IMR-90 (cell line): ENCODE data around the gene ADGRD1. TPM values are rescaled to one million over a fixed set of nuclear protein-coding genes. Genes with fewer than 3 reads are reported as not detected.

ENCODE experiments used
- ATAC-seq: fragments of 200-7000 bp; cut with Tn5 transposase; 2 replicates; pipeline ENCODE4 v1.9.1; 2020; ENCODE audit warnings: low read depth, mild to moderate bottlenecking, moderate library complexity
- BruUV-seq: library from RNA; stranded (reverse); fragments of 400-500 nt; replicated peaks from 2 replicates; lab custom pipeline; 2021; lab: Mats Ljungman, UMichigan
- CTCF ChIA-PET: fragments of 300-600 bp; formaldehyde crosslinking; extraction: SDS; loops from one replicate; lab custom pipeline; 2021; ENCODE audit warnings: antibody characterized with exemption; lab: Yijun Ruan, JAX
- POLR2A ChIA-PET: fragments of 300-600 bp; sonication (Branson Sonifier 250); formaldehyde crosslinking; loops from one replicate; lab custom pipeline; 2022; ENCODE audit warnings: antibody characterized with exemption; ENCODE audit not compliant: unreplicated experiment; lab: Charles Lee
- DNase-seq: peaks from one replicate; pipeline ENCODE4 v3.0.0; 2013
- H2AFZ ChIP-seq: replicated peaks from 2 replicates; pipeline ENCODE3; 2013; ENCODE audit warnings: low read length, mild to moderate bottlenecking; ENCODE audit not compliant: poor library complexity
- H2AK5ac ChIP-seq: 2 replicates; pipeline ENCODE4 v1.6.1; 2013; ENCODE audit warnings: low read depth, low read length, inconsistent platforms
- H2AK9ac ChIP-seq: replicated peaks from 2 replicates; pipeline ENCODE3; 2013; ENCODE audit warnings: mild to moderate bottlenecking, low read depth, low read length, moderate library complexity; ENCODE audit not compliant: poor library complexity
- H2BK120ac ChIP-seq: 2 replicates; pipeline ENCODE4 v1.6.1; 2013; ENCODE audit warnings: low read depth, low read length, inconsistent platforms
- H2BK15ac ChIP-seq: 3 replicates; pipeline ENCODE4 v1.6.1; 2013; ENCODE audit warnings: low read depth, low read length, inconsistent platforms
- H2BK20ac ChIP-seq: 2 replicates; pipeline ENCODE4 v1.6.1; 2013; ENCODE audit warnings: low read depth, mild to moderate bottlenecking, inconsistent platforms, low read length, moderate library complexity
- H2BK5ac ChIP-seq: 2 replicates; pipeline ENCODE4 v1.6.1; 2013; ENCODE audit warnings: mild to moderate bottlenecking, low read depth, low read length, inconsistent platforms; ENCODE audit not compliant: poor library complexity, severe bottlenecking
- H3K14ac ChIP-seq: replicated peaks from 2 replicates; pipeline ENCODE4 v1.6.1; 2013; ENCODE audit warnings: low read depth, low read length, inconsistent platforms
- H3K18ac ChIP-seq: 2 replicates; pipeline ENCODE4 v1.6.1; 2013; ENCODE audit warnings: low read depth, low read length, control low read depth
- H3K23ac ChIP-seq: 2 replicates; pipeline ENCODE4 v1.6.1; 2013; ENCODE audit warnings: low read depth, low read length, inconsistent platforms
- H3K27ac ChIP-seq: 2 replicates; pipeline ENCODE4 v1.5.1; 2013; ENCODE audit warnings: mild to moderate bottlenecking, control low read depth, low read length; ENCODE audit not compliant: insufficient read depth
- H3K27me3 ChIP-seq: 2 replicates; pipeline ENCODE4 v1.6.1; 2013; ENCODE audit warnings: low read length; ENCODE audit not compliant: control insufficient read depth, insufficient read depth
- H3K36me3 ChIP-seq: 2 replicates; pipeline ENCODE4 v1.6.1; 2013; ENCODE audit warnings: low read length, mixed read lengths; ENCODE audit not compliant: control insufficient read depth, insufficient read depth
- H3K4ac ChIP-seq: 2 replicates; pipeline ENCODE4 v1.6.1; 2013; ENCODE audit warnings: low read depth, low read length, inconsistent platforms
- H3K4me1 ChIP-seq: 2 replicates; pipeline ENCODE4 v1.6.1; 2013; ENCODE audit warnings: low read length, mixed read lengths; ENCODE audit not compliant: control insufficient read depth, insufficient read depth
- H3K4me2 ChIP-seq: 2 replicates; pipeline ENCODE4 v1.6.1; 2013; ENCODE audit warnings: low read depth, mild to moderate bottlenecking, control low read depth, low read length, moderate library complexity
- H3K4me3 ChIP-seq: 2 replicates; pipeline ENCODE4 v1.5.1; 2013; ENCODE audit warnings: low read depth, mild to moderate bottlenecking, control low read depth, low read length, moderate library complexity; ENCODE audit not compliant: insufficient read depth
- H3K56ac ChIP-seq: 2 replicates; pipeline ENCODE4 v1.6.1; 2013; ENCODE audit warnings: low read length, inconsistent platforms; ENCODE audit not compliant: insufficient read depth; ENCODE audit errors: extremely low read depth
- H3K79me1 ChIP-seq, 2 experiments: 2 replicates each; pipeline ENCODE4 v1.6.1; 2013; ENCODE audit warnings: low read length in 2 of 2, inconsistent platforms in 1 of 2, low read depth in 1 of 2
- H3K9ac ChIP-seq: 2 replicates; pipeline ENCODE4 v1.6.1; 2013; ENCODE audit warnings: low read depth, low read length, control low read depth
- H3K9me1 ChIP-seq: 2 replicates; pipeline ENCODE4 v1.6.1; 2013; ENCODE audit warnings: low read length, inconsistent platforms; ENCODE audit not compliant: insufficient read depth
- H3K9me3 ChIP-seq: 2 replicates; pipeline ENCODE4 v1.6.1; 2013; ENCODE audit warnings: low read length; ENCODE audit not compliant: control insufficient read depth, insufficient read depth
- H4K20me1 ChIP-seq: 2 replicates; pipeline ENCODE4 v1.6.1; 2013; ENCODE audit warnings: low read length, inconsistent platforms; ENCODE audit not compliant: insufficient read depth
- H4K5ac ChIP-seq: 2 replicates; pipeline ENCODE4 v1.6.1; 2013; ENCODE audit warnings: mild to moderate bottlenecking, low read depth, low read length, control low read depth
- H4K8ac ChIP-seq, 2 experiments: 2 replicates each; pipeline ENCODE4 v1.6.1; 2013; ENCODE audit warnings: low read depth in 2 of 2, low read length in 2 of 2, control low read depth in 1 of 2, inconsistent platforms in 1 of 2
- H4K91ac ChIP-seq: 2 replicates; pipeline ENCODE4 v1.6.1; 2013; ENCODE audit warnings: low read depth, low read length, inconsistent platforms; ENCODE audit not compliant: insufficient read depth
- CEBPB ChIP-seq: IDR thresholded peaks from 2 replicates; pipeline ENCODE4 v1.6.1; 2012; ENCODE audit warnings: low read depth, low read length, improper control_type of control experiment
- FOS ChIP-seq: fragments of 150-350 bp; IDR thresholded peaks from 2 replicates; pipeline ENCODE4 v1.6.1; 2016; ENCODE audit warnings: low read depth, low read length
- MAFK ChIP-seq: IDR thresholded peaks from 2 replicates; pipeline ENCODE4 v1.6.1; 2012; ENCODE audit warnings: low read depth, low read length, improper control_type of control experiment
- POLR2A ChIP-seq: IDR thresholded peaks from 2 replicates; pipeline ENCODE4 v1.6.1; 2012; ENCODE audit warnings: mild to moderate bottlenecking, low read depth, low read length
- RAD21 ChIP-seq: IDR thresholded peaks from 2 replicates; pipeline ENCODE4 v1.6.1; 2012; ENCODE audit warnings: low read length, improper control_type of control experiment
- RCOR1 ChIP-seq: IDR thresholded peaks from 2 replicates; pipeline ENCODE4 v1.6.1; 2012; ENCODE audit warnings: mild to moderate bottlenecking, low read length, improper control_type of control experiment; ENCODE audit not compliant: insufficient replicate concordance
- RFX5 ChIP-seq: IDR thresholded peaks from 2 replicates; pipeline ENCODE4 v1.8.0; 2012; ENCODE audit warnings: low read depth, mild to moderate bottlenecking, low read length, moderate library complexity
- SMC3 ChIP-seq: fragments of 150-350 bp; IDR thresholded peaks from 2 replicates; pipeline ENCODE4 v1.6.1; 2016; ENCODE audit warnings: low read depth, mild to moderate bottlenecking, antibody characterized with exemption, low read length, moderate library complexity
- dilution Hi-C: fragments of 300-500 bp; cut with HindIII; formaldehyde crosslinking; loops from one replicate; pipeline ENCODE4 v1.14.3; 2018; ENCODE audit warnings: low sequenced_read_pairs; ENCODE audit not compliant: unreplicated experiment
- in situ Hi-C: fragments of 300-500 bp; cut with MboI; formaldehyde crosslinking; loops from 3 replicates; pipeline ENCODE4 v1.14.3; 2019; ENCODE audit warnings: low sequenced_read_pairs, inconsistent platforms, mixed read lengths
- intact Hi-C: fragments of 100-400 bp; cut with micrococcal nuclease; formaldehyde crosslinking; loops from 2 replicates; pipeline ENCODE4 v1.10.0; 2022
- polyA plus RNA-seq, 3 experiments: library from polyadenylated mRNA; depleted of rRNA; stranded (reverse); fragments of >200 nt; gene quantifications; 2 replicates each; pipeline ENCODE4 v1.2.3, GENCODE V29; 2012; ENCODE audit warnings: low replicate concordance in 1 of 3
- total RNA-seq: library from RNA; depleted of rRNA; stranded (reverse); fragments of >200 nt; gene quantifications from 2 replicates; pipeline ENCODE4 v1.2.3, GENCODE V29; 2012
- TF ChIP-seq, protein P1 (sequence below): conservative IDR thresholded peaks from 2 replicates; pipeline ENCODE4 v1.5.1; 2012; ENCODE audit warnings: mild to moderate bottlenecking, low read depth, low read length, improper control_type of control experiment
- TF ChIP-seq, protein P2 (sequence below): fragments of 150-350 bp; IDR thresholded peaks from 2 replicates; pipeline ENCODE4 v1.6.1; 2017; ENCODE audit warnings: mild to moderate bottlenecking, antibody characterized with exemption, low read length, low read depth

The ADGRD1 gene
- total and polyA plus RNA-seq, 2 of the 4 experiments (the other 2 are of a cell fraction): not detected

DNA sequence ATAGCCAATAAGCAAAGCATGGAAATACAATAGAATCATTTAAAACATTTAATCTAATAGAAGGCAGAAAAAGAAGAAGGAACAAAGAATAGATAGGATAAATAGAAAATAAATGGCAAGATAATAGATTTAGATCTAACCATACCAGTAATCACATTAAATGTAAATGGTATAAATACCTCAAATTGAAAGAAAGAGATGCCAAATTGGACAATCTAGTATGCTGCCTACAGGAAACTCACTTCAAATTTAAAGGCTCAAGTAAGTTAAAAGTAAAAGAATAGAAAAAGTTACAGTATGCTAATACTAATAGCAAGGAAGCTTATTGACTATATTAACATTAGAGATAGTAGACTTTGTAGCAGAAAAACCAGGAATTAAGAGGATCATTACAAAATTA is 41.8 kb upstream of the ADGRD1 start:
- no peak overlapping the region for H3K18ac ChIP-seq
- H3K27me3 ChIP-seq: peaks cover 3% of the 10 kb centered on the region
- no peak overlapping the region for H3K4me2 ChIP-seq
- H4K8ac ChIP-seq: no peak overlapping the region
- no peak overlapping the region for H3K4me3 ChIP-seq
- H2AFZ ChIP-seq: no peak overlapping the region
- H3K79me1 ChIP-seq: no peaks in the 10 kb centered on the region
- no peak overlapping the region for H3K14ac ChIP-seq
- no peak for DNase-seq
- intact Hi-C loops: no loop called here
- no peak overlapping the region for H2BK5ac ChIP-seq
- CTCF ChIA-PET: no interaction called here
- H3K27ac ChIP-seq: no peak overlapping the region
- no peak overlapping the region for H3K56ac ChIP-seq
- BruUV-seq: no TSS peak
- H3K36me3 ChIP-seq: no peaks in the 10 kb centered on the region
- no peak overlapping the region for H3K9ac ChIP-seq
- H4K5ac ChIP-seq: no peak overlapping the region
- H2AK9ac ChIP-seq: no peak overlapping the region
- no peak overlapping the region for H4K91ac ChIP-seq
- no peak overlapping the region for H3K4ac ChIP-seq
- no peak for TF ChIP-seq MAFK
- no peak for TF ChIP-seq RFX5
- no peak for TF ChIP-seq FOS
- no peak for TF ChIP-seq RCOR1
- TF ChIP-seq POLR2A: no peak
- TF ChIP-seq, protein P1, sequence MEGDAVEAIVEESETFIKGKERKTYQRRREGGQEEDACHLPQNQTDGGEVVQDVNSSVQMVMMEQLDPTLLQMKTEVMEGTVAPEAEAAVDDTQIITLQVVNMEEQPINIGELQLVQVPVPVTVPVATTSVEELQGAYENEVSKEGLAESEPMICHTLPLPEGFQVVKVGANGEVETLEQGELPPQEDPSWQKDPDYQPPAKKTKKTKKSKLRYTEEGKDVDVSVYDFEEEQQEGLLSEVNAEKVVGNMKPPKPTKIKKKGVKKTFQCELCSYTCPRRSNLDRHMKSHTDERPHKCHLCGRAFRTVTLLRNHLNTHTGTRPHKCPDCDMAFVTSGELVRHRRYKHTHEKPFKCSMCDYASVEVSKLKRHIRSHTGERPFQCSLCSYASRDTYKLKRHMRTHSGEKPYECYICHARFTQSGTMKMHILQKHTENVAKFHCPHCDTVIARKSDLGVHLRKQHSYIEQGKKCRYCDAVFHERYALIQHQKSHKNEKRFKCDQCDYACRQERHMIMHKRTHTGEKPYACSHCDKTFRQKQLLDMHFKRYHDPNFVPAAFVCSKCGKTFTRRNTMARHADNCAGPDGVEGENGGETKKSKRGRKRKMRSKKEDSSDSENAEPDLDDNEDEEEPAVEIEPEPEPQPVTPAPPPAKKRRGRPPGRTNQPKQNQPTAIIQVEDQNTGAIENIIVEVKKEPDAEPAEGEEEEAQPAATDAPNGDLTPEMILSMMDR: no peak
- no peak for TF ChIP-seq CEBPB
- TF ChIP-seq, protein P2, sequence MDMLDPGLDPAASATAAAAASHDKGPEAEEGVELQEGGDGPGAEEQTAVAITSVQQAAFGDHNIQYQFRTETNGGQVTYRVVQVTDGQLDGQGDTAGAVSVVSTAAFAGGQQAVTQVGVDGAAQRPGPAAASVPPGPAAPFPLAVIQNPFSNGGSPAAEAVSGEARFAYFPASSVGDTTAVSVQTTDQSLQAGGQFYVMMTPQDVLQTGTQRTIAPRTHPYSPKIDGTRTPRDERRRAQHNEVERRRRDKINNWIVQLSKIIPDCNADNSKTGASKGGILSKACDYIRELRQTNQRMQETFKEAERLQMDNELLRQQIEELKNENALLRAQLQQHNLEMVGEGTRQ: no peak
- TF ChIP-seq SMC3: no peak
- TF ChIP-seq RAD21: no peak
- H2AK5ac ChIP-seq: no peak overlapping the region
- H3K9me3 ChIP-seq: no peaks in the 10 kb centered on the region; the same call in 1 of the 2 replicates
- POLR2A ChIA-PET: no interaction called here
- no peaks in the 10 kb centered on the region for H3K4me1 ChIP-seq
- H3K9me1 ChIP-seq: no peaks in the 10 kb centered on the region
- in situ Hi-C loops: no loop called here
- dilution Hi-C loops: no loop called here
- ATAC-seq: no peak
- no peak overlapping the region for H2BK120ac ChIP-seq
- no peaks in the 10 kb centered on the region for H4K20me1 ChIP-seq
- no peak overlapping the region for H2BK15ac ChIP-seq
- no peak overlapping the region for H2BK20ac ChIP-seq
- no peak overlapping the region for H3K23ac ChIP-seq
